DND-41 (cell line): ENCODE measurements around the gene SPEM1.

Experiments used
- ATAC-seq: fragments of 200-7000 bp; cut with Tn5 transposase; 3 replicates; pipeline ENCODE4 v1.9.1; 2021; ENCODE audit warnings: low read depth; ENCODE audit not compliant: insufficient read depth
- DNase-seq: peaks from one replicate; pipeline ENCODE4 v3.0.0-alpha.2; 2020
- H2AFZ ChIP-seq: 2 replicates; pipeline ENCODE4 v1.6.0; 2012; ENCODE audit warnings: low read depth, low read length
- H3K27ac ChIP-seq: 2 replicates; pipeline ENCODE4 v1.5.1; 2012; ENCODE audit warnings: low read length, inconsistent platforms
- H3K27me3 ChIP-seq: fragments of 200-600 bp; sonication (generic); 2 replicates; pipeline ENCODE4 v1.6.0; 2012; ENCODE audit warnings: low read length, mild to moderate bottlenecking, inconsistent platforms; ENCODE audit not compliant: insufficient read depth, poor library complexity
- H3K36me3 ChIP-seq: 2 replicates; pipeline ENCODE4 v1.5.1; 2012; ENCODE audit warnings: low read length, inconsistent platforms; ENCODE audit not compliant: insufficient read depth
- H3K4me1 ChIP-seq: 2 replicates; pipeline ENCODE4 v1.5.1; 2012; ENCODE audit warnings: mild to moderate bottlenecking, low read length; ENCODE audit not compliant: insufficient read depth
- H3K4me2 ChIP-seq: 2 replicates; pipeline ENCODE4 v1.6.0; 2012; ENCODE audit warnings: mild to moderate bottlenecking, moderate library complexity, low read length, inconsistent platforms; ENCODE audit not compliant: insufficient read depth
- H3K4me3 ChIP-seq, 2 experiments: fragments of 200-600 bp in 1 of 2; shearing (Covaris generic) in 1 of 2; 2 replicates each; pipeline ENCODE4 v1.5.1; 2012 to 2016; ENCODE audit warnings: inconsistent platforms in 2 of 2, low read length in 2 of 2, mild to moderate bottlenecking in 2 of 2, low read depth in 1 of 2, moderate library complexity in 1 of 2
- H3K79me2 ChIP-seq: 2 replicates; pipeline ENCODE4 v1.6.0; 2012; ENCODE audit warnings: low read length, inconsistent platforms; ENCODE audit not compliant: insufficient read depth
- H3K9ac ChIP-seq: 2 replicates; pipeline ENCODE4 v1.6.0; 2012; ENCODE audit warnings: low read depth, mild to moderate bottlenecking, inconsistent platforms, low read length, moderate library complexity
- H3K9me3 ChIP-seq: 2 replicates; pipeline ENCODE4 v1.5.1; 2012; ENCODE audit warnings: low read length, moderate library complexity, mild to moderate bottlenecking, inconsistent platforms; ENCODE audit not compliant: insufficient read depth, severe bottlenecking
- H4K20me1 ChIP-seq: 2 replicates; pipeline ENCODE4 v1.6.0; 2012; ENCODE audit warnings: low read length; ENCODE audit not compliant: insufficient read depth
- CTCF ChIP-seq: IDR thresholded peaks from 2 replicates; pipeline ENCODE4 v1.5.1; 2012; ENCODE audit warnings: borderline replicate concordance, low read length, moderate library complexity, mild to moderate bottlenecking; ENCODE audit not compliant: poor library complexity, severe bottlenecking; ENCODE audit errors: extremely low read depth
- EZH2 ChIP-seq: IDR thresholded peaks from 3 replicates; pipeline ENCODE4 v1.6.1; 2012; ENCODE audit warnings: borderline replicate concordance, low read depth, mild to moderate bottlenecking, moderate library complexity, low read length, inconsistent platforms; ENCODE audit not compliant: severe bottlenecking

The SPEM1 gene

GRCh38 chr17:7419819-7420610 lies at the start of gene SPEM1:
TSS of gene SPEM1 (plus strand) at chr17:7420324. CDS start at chr17:7420385, 61 bp downstream.
- H3K9ac ChIP-seq = no peak within 1 kb of the TSS
- H3K4me3 ChIP-seq = no peak within 1 kb of the TSS
- no peak within 1 kb of the TSS for H2AFZ ChIP-seq
- H3K9me3 ChIP-seq = no peaks in the 10 kb centered on the region
- H4K20me1 ChIP-seq = no peaks in the 10 kb centered on the region
- H3K4me1 ChIP-seq = no peaks in the 10 kb centered on the region
- H3K27me3 ChIP-seq = no peaks in the 10 kb centered on the region
- no peak for ATAC-seq
- H3K27ac ChIP-seq = no peak within 1 kb of the TSS
- no peak for DNase-seq
- no peak within 1 kb of the TSS for H3K4me2 ChIP-seq
- H3K79me2 ChIP-seq = no peaks in the 10 kb centered on the region
- TF ChIP-seq CTCF = no peak
- TF ChIP-seq EZH2 = no peak
- no peaks in the 10 kb centered on the region for H3K36me3 ChIP-seq

DNA sequence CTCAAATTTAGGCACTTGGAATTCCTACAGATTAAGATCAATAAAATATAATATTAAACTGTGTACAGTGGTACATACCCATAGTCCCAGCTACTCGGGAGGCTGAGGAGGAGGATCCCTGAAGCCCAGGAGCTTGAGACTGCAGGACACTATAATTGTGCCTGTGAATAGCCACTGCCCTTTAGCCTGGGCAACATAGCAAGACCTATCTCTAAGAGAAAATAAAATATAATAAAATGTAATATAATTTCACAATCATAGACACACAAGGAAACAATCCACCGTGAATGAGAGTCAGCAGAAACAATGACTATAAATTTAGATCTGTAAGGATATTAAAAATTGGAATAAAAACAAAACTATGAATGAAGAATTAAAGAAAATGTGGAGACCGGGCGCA lies 49.3 kb upstream of the SPEM1 start:
- ATAC-seq (no peak), DNase-seq (no peak)
- no peaks in the 10 kb centered on the region for H3K36me3 ChIP-seq
- no peaks in the 10 kb centered on the region for H4K20me1 ChIP-seq
- no peak overlapping the region for H2AFZ ChIP-seq
- no peaks in the 10 kb centered on the region for H3K9me3 ChIP-seq
- no peak overlapping the region for H3K9ac ChIP-seq
- H3K27ac ChIP-seq = no peak overlapping the region
- no peak overlapping the region for H3K4me2 ChIP-seq
- no peaks in the 10 kb centered on the region for H3K79me2 ChIP-seq
- TF ChIP-seq EZH2 = no peak
- TF ChIP-seq CTCF = no peak
- H3K27me3 ChIP-seq = no peaks in the 10 kb centered on the region
- H3K4me1 ChIP-seq = no peaks in the 10 kb centered on the region
- no peak overlapping the region for H3K4me3 ChIP-seq

DNA sequence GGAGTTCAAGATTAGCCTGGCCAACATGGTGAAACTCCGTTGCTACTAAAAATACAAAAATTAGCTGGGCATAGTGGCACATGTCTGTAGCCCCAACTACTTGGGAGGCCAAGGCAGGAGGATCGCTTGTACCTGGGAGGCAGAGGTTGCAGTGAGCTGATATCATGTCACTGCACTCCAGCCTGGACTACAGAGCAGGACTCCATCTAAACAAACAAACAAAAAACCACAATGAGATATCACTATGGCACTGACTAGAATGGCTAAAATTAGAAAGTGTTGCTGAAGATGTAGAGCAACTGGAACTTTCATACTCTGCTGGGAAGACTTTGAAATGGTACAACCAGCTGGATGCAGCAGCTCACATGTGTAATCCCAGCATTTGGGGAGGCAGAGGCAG lies 45.8 kb upstream of the SPEM1 start:
- DNase-seq (no peak), ATAC-seq (no peak)
- H3K27ac ChIP-seq = no peak overlapping the region
- no peaks in the 10 kb centered on the region for H3K36me3 ChIP-seq
- no peaks in the 10 kb centered on the region for H3K79me2 ChIP-seq
- no peaks in the 10 kb centered on the region for H3K27me3 ChIP-seq
- no peak overlapping the region for H3K9ac ChIP-seq
- H3K9me3 ChIP-seq = no peaks in the 10 kb centered on the region
- no peak overlapping the region for H3K4me3 ChIP-seq
- H2AFZ ChIP-seq = no peak overlapping the region
- H3K4me1 ChIP-seq = no peaks in the 10 kb centered on the region
- H4K20me1 ChIP-seq = no peaks in the 10 kb centered on the region
- TF ChIP-seq EZH2 (no peak), CTCF (no peak)
- no peak overlapping the region for H3K4me2 ChIP-seq
